Activated T-cell treated with anti-CD3 and anti-CD28 coated beads, Interleukin-2, amount 50 U/mL, for 4 hours (primary cell): Measurements from ENCODE around the gene HMGCS2. TPM values are rescaled to one million over a fixed set of nuclear protein-coding genes. Genes with fewer than 3 reads are reported as not detected.

Experiments
- total RNA-seq, 3 donors: library from RNA; stranded (reverse); gene quantifications; one replicate each; pipeline ENCODE4 v1.2.1, GENCODE V29; 2021

Gene HMGCS2
- total RNA-seq, 3 donors from 2014 or later, result 0.24 to 0.25 TPM; not detected in 1

Other genes starting within 250 kb of the HMGCS2 start
- under 1 TPM; 0.32 to 0.73 (median 0.49) TPM for gene ZNF697, start 120.6 kb downstream of the HMGCS2 start, total RNA-seq
- gene PHGDH, start 57.0 kb downstream of the HMGCS2 start, total RNA-seq, result 10 to 100 TPM; 65.5 to 77.4 (median 65.5) TPM
- 1 to 10 TPM in 2 of 3 donors, under 1 TPM in 1; 0.49 to 2.3 (median 1.2) TPM for gene REG4, start 42.6 kb upstream of the HMGCS2 start, total RNA-seq
- gene ADAM30, start 127.6 kb upstream of the HMGCS2 start, total RNA-seq, result not detected